ENCODE results near the gene RAB3B. TPM values are rescaled to one million over a fixed set of nuclear protein-coding genes. Genes with fewer than 3 reads are reported as not detected.
"Not testable (repeated sequence)": the region's sequence is repeated elsewhere in the genome, so short reads cannot be mapped to it uniquely, and the experiment has no call there.

The RAB3B gene
- total and polyA plus RNA-seq, 4 donors = 0.02 to 0.57 (median 0.11) TPM

GRCh38 chr1:52022133-52022532 lies 31.6 kb upstream of the RAB3B start:
- 77 to 85% methylated on average over 2 of the region's 2 CpGs for WGBS, 2 donors
- no peak for TF ChIP-seq CTCF (IDR thresholded peaks at IDR 0.05; ENCODE audit: control extremely low read depth, extremely low read depth)

GRCh38 chr1:52008071-52008809 lies 17.7 kb upstream of the RAB3B start:
- DNase-seq (no peak), ATAC-seq (ENCODE audit: insufficient read depth, low FRiP score) (no peak)
- H3K27me3 ChIP-seq (ENCODE audit: control insufficient read depth in 3 of 3, insufficient read depth in 3 of 3, low read length in 2 of 3) = peaks cover 0 to 5% (median 3%) of the 10 kb centered on the region in 3 donors
- no peak overlapping the region for H3K9ac ChIP-seq (ENCODE audit: insufficient read depth in 1 of 2, low read length in 2 of 2)
- 87 to 89% methylated on average over 7 of the region's 7 CpGs for WGBS, 2 donors
- no peak overlapping the region for H3K27ac ChIP-seq (ENCODE audit: low read depth in 1 of 2, low read length in 1 of 2)
- no peaks in the 10 kb centered on the region for H3K36me3 ChIP-seq (ENCODE audit: control insufficient read depth in 4 of 4, insufficient read depth in 4 of 4, low read length in 4 of 4)
- no peaks in the 10 kb centered on the region for H3K9me3 ChIP-seq (ENCODE audit: control insufficient read depth in 4 of 4, insufficient read depth in 3 of 4, low read length in 3 of 4)
- peaks cover 0 to 3% (median 0%) of the 10 kb centered on the region in 5 donors for H3K4me1 ChIP-seq (ENCODE audit: control insufficient read depth in 5 of 5, insufficient read depth in 5 of 5, low read length in 5 of 5)
- no peak for TF ChIP-seq CTCF (IDR thresholded peaks at IDR 0.05; ENCODE audit: control extremely low read depth, extremely low read depth)
- no peak overlapping the region for H3K4me3 ChIP-seq

More at GRCh38 chr1:52022133-52022532, 31.6 kb upstream of the RAB3B start:
- H3K9me3 ChIP-seq (ENCODE audit: control insufficient read depth in 4 of 4, insufficient read depth in 3 of 4, low read length in 3 of 4) = no peaks in the 10 kb centered on the region
- no peaks in the 10 kb centered on the region for H3K4me1 ChIP-seq (ENCODE audit: control insufficient read depth in 5 of 5, insufficient read depth in 5 of 5, low read length in 5 of 5)
- H3K9ac ChIP-seq (ENCODE audit: insufficient read depth in 1 of 2, low read length in 2 of 2) = no peak overlapping the region
- H3K27ac ChIP-seq (ENCODE audit: low read depth in 1 of 2, low read length in 1 of 2) = no peak overlapping the region
- DNase-seq (no peak), ATAC-seq (ENCODE audit: insufficient read depth, low FRiP score) (no peak)
- no peak overlapping the region for H3K4me3 ChIP-seq
- no peaks in the 10 kb centered on the region for H3K27me3 ChIP-seq (ENCODE audit: control insufficient read depth in 3 of 3, insufficient read depth in 3 of 3, low read length in 2 of 3)
- peaks cover 7 to 34% (median 18%) of the 10 kb centered on the region in 4 donors for H3K36me3 ChIP-seq (ENCODE audit: control insufficient read depth in 4 of 4, insufficient read depth in 4 of 4, low read length in 4 of 4)

GRCh38 chr1:52007215-52008002 lies 16.9 kb upstream of the RAB3B start:
- no peak for ATAC-seq (ENCODE audit: insufficient read depth, low FRiP score)
- DNase-seq = no peak
- TF ChIP-seq CTCF (IDR thresholded peaks at IDR 0.05; ENCODE audit: control extremely low read depth, extremely low read depth) = no peak

GRCh38 chr1:52006081-52006553 lies 15.6 kb upstream of the RAB3B start:
- not testable (repeated sequence) for H3K4me1 ChIP-seq (ENCODE audit: control insufficient read depth in 5 of 5, insufficient read depth in 5 of 5, low read length in 5 of 5); H3K4me3 ChIP-seq; ATAC-seq (ENCODE audit: insufficient read depth, low FRiP score); H3K36me3 ChIP-seq (ENCODE audit: control insufficient read depth in 4 of 4, insufficient read depth in 4 of 4, low read length in 4 of 4); H3K27me3 ChIP-seq (ENCODE audit: control insufficient read depth in 3 of 3, insufficient read depth in 3 of 3, low read length in 2 of 3); H3K9me3 ChIP-seq (ENCODE audit: control insufficient read depth in 4 of 4, insufficient read depth in 3 of 4, low read length in 3 of 4); H3K9ac ChIP-seq (ENCODE audit: insufficient read depth in 1 of 2, low read length in 2 of 2); DNase-seq; H3K27ac ChIP-seq (ENCODE audit: low read depth in 1 of 2, low read length in 1 of 2)
- 50 to 60% methylated on average over 4 to 5 of the region's 5 CpGs for WGBS, 2 donors

More at GRCh38 chr1:52007215-52008002, 16.9 kb upstream of the RAB3B start:
- Histone ChIP-seq H3K9me3 (ENCODE audit: control insufficient read depth in 4 of 4, insufficient read depth in 3 of 4, low read length in 3 of 4) (no peaks in the 10 kb centered on the region), H3K4me1 (ENCODE audit: control insufficient read depth in 5 of 5, insufficient read depth in 5 of 5, low read length in 5 of 5) (peaks cover 0 to 3% (median 0%) of the 10 kb centered on the region in 5 donors), H3K9ac (ENCODE audit: insufficient read depth in 1 of 2, low read length in 2 of 2) (no peak overlapping the region), H3K36me3 (ENCODE audit: control insufficient read depth in 4 of 4, insufficient read depth in 4 of 4, low read length in 4 of 4) (no peaks in the 10 kb centered on the region), H3K4me3 (no peak overlapping the region), H3K27ac (ENCODE audit: low read depth in 1 of 2, low read length in 1 of 2) (no peak overlapping the region), H3K27me3 (ENCODE audit: control insufficient read depth in 3 of 3, insufficient read depth in 3 of 3, low read length in 2 of 3) (peaks cover 0 to 5% (median 3%) of the 10 kb centered on the region in 3 donors)
- WGBS, 2 donors = 56 to 75% methylated on average over 5 of the region's 5 CpGs

GRCh38 chr1:52005548-52005947 lies 15.0 kb upstream of the RAB3B start:
- H3K27ac ChIP-seq (ENCODE audit: low read depth in 1 of 2, low read length in 1 of 2); H3K4me3 ChIP-seq; ATAC-seq (ENCODE audit: insufficient read depth, low FRiP score); H3K36me3 ChIP-seq (ENCODE audit: control insufficient read depth in 4 of 4, insufficient read depth in 4 of 4, low read length in 4 of 4); DNase-seq; H3K27me3 ChIP-seq (ENCODE audit: control insufficient read depth in 3 of 3, insufficient read depth in 3 of 3, low read length in 2 of 3); H3K4me1 ChIP-seq (ENCODE audit: control insufficient read depth in 5 of 5, insufficient read depth in 5 of 5, low read length in 5 of 5); H3K9me3 ChIP-seq (ENCODE audit: control insufficient read depth in 4 of 4, insufficient read depth in 3 of 4, low read length in 3 of 4); H3K9ac ChIP-seq (ENCODE audit: insufficient read depth in 1 of 2, low read length in 2 of 2): not testable (repeated sequence)
- WGBS, 2 donors = 53 to 59% methylated on average over 3 of the region's 3 CpGs

All from lung (tissue), 12 donors.